Adrenal gland (tissue), 12 donors: ENCODE data around the gene SYT6. TPM values are rescaled to one million over a fixed set of nuclear protein-coding genes. Genes with fewer than 3 reads are reported as not detected.

Experiments used
- DNase-seq, 7 donors: peaks; one replicate each; pipeline ENCODE4 v3.0.0-alpha.2; 2019 to 2020
- H3K27ac ChIP-seq, 5 donors: fragments of 200-600 bp; sonication (generic) in 4 of 5; 1 replicate in 3 of 5; 2 replicates in 2 of 5; pipeline versions ENCODE4 v1.5.1 to v1.8.0; 2016 to 2020; ENCODE audit warnings: mild to moderate bottlenecking in 1 of 5
- H3K27me3 ChIP-seq: fragments of 200-600 bp; 2 replicates; pipeline ENCODE4 v1.8.0; 2021
- H3K36me3 ChIP-seq, 2 donors: fragments of 200-600 bp; replicated peaks in 1 of 2; 1 replicate in 1 of 2; 2 replicates in 1 of 2; pipeline versions ENCODE4 v1.5.1 to v1.8.0; 2018 to 2022
- H3K4me1 ChIP-seq, 2 donors: fragments of 200-600 bp; replicated peaks in 1 of 2; 1 replicate in 1 of 2; 2 replicates in 1 of 2; pipeline versions ENCODE4 v1.5.1 to v1.8.0; 2018 to 2021
- H3K4me3 ChIP-seq, 4 donors: fragments of 200-600 bp; sonication (generic) in 3 of 4; one replicate each; pipeline ENCODE4 v1.5.1; 2016 to 2018
- H3K9me3 ChIP-seq, 3 donors: fragments of 200-600 bp; sonication (generic) in 1 of 3; replicated peaks in 1 of 3; 1 replicate in 2 of 3; 2 replicates in 1 of 3; pipeline versions ENCODE4 v1.5.1 to v1.8.0; 2016 to 2021
- POLR2A ChIP-seq, 2 donors: fragments of 450-650 bp; IDR thresholded peaks; one replicate each; pipeline ENCODE4 v1.6.1; 2017; ENCODE audit warnings: antibody characterized with exemption in 2 of 2, mild to moderate bottlenecking in 2 of 2, moderate library complexity in 1 of 2
- whole genome bisulfite sequencing, 4 donors: extraction: QIAGEN DNeasy Blood & Tissue Kit in 2 of 4; methylation state at CpG; one replicate each; pipeline versions ENCODE4 v1.1.5 to v1.1.7; 2013 to 2017; 5-methylcytosine and 5-hydroxymethylcytosine counted together
- intact Hi-C, 2 donors: fragments of 100-400 bp; cut with DNase I; formaldehyde crosslinking; loops; one replicate each; pipeline versions ENCODE4 v1.14.1 to v1.15.0; 2022 to 2023
- polyA plus RNA-seq, 3 donors: library from polyadenylated mRNA; stranded (reverse); fragments of 200-250 nt in 2 of 3; fragments of 350-450 nt in 1 of 3; fragmentation: Illumina TruSeq in 1 of 3; extraction: RNeasy Lipid Tissue Mini Kit (QIAGEN cat#74804) in 1 of 3; gene quantifications; one replicate each; pipeline ENCODE4 v1.2.3, GENCODE V29; 2013 to 2014
- total RNA-seq, 9 donors: library from RNA; depleted of rRNA in 4 of 9; stranded (reverse); fragments of >200 nt in 4 of 9; fragments of 120-200 nt in 1 of 9; fragmentation: NEBNext Ultra II Directional in 1 of 9; extraction: Animal tissue kit (Norgen Biotek cat#: 25700) in 1 of 9; gene quantifications; one replicate each; pipeline versions ENCODE4 v1.1.0 to v1.2.4, GENCODE V29; 2013 to 2023
- TF ChIP-seq, protein P1 (sequence below), 6 experiments: fragments of 450-650 bp in 4 of 6; fragments of 200-600 bp in 2 of 6; sonication (generic) in 1 of 6; IDR thresholded peaks; 1 replicate in 5 of 6; 2 replicates in 1 of 6; pipeline versions ENCODE4 v1.5.1 to v1.8.0; 2016 to 2021; ENCODE audit warnings: antibody characterized with exemption in 6 of 6, mild to moderate bottlenecking in 2 of 6, moderate library complexity in 1 of 6
- donor health status: healthy with polysubstance abuse.
- donor health status: Bipolar disorder and iron deficiency.
- donor health status: DM: yes; HTN: yes; CAD: no.
- donor health status: DM: no; HTN: no; CAD: no.
- donor health status: DM: no; HTN: no; CAD: no.
- donor health status: DM: yes; HTN: yes; CAD: no.

SYT6 gene
- total and polyA plus RNA-seq, 12 donors: 0.06 to 1.1 (median 0.42) TPM; not detected in 3

DNA sequence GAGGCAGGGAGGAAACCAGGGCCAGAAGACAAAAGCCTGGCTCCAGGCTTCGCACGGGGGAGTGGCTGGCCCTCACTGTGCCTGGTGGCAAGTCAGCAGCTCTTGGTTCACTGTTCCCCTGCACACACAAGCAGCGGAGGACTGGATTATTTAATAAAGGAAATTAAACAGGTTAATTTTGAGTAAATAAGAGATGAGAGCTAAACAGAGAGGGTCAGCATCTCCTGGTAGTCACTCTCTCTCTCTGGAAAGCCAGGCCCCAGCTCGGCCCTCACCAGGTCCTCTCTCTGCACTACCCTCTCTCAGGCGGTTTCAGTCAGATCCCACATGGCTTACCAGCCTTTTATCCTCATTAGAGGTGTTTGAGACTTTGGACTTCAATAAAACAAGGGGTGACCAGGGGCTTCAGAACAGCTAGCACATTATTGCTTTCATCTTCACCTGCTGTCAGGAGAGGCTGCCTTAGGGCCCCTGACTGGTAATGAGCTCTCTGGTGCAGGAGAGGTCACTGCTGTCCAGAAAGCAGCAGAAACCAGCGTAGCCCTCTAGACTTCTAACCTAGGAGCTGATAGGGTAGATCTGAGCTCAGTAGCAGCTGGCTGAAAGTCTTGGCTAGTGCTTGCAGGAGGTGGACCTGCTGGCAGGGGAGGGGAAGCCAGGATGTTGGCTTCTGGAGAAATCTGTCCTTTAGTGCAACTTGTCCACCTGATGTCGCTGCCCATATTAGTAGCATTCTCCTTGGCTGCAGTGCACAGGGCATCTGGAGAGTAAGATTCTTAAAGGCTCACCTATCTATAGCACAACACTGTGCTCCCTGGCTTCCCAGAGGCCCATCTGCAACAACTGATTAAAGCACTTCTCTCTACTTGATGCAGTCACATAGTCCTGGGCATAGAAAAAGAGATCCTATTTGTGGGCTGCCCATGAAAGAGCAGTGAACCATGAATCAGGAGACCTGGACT is 45.9 kb downstream of the SYT6 start:
- WGBS, 4 donors: 87 to 96% (median 88%) methylated on average over 5 to 7 of the region's 7 CpGs
- peak in 1 of 7 donors; percentile 63 for DNase-seq
- Histone ChIP-seq H3K9me3 (no peaks in the 10 kb centered on the region), H3K4me1 (peaks cover 0 to 7% of the 10 kb centered on the region in 2 donors), H3K4me3 (no peak overlapping the region), H3K36me3 (no peaks in the 10 kb centered on the region), H3K27ac (no peak overlapping the region), H3K27me3 (no peaks in the 10 kb centered on the region)
- no peak for TF ChIP-seq POLR2A (IDR thresholded peaks at IDR 0.05)
- TF ChIP-seq, protein P1, sequence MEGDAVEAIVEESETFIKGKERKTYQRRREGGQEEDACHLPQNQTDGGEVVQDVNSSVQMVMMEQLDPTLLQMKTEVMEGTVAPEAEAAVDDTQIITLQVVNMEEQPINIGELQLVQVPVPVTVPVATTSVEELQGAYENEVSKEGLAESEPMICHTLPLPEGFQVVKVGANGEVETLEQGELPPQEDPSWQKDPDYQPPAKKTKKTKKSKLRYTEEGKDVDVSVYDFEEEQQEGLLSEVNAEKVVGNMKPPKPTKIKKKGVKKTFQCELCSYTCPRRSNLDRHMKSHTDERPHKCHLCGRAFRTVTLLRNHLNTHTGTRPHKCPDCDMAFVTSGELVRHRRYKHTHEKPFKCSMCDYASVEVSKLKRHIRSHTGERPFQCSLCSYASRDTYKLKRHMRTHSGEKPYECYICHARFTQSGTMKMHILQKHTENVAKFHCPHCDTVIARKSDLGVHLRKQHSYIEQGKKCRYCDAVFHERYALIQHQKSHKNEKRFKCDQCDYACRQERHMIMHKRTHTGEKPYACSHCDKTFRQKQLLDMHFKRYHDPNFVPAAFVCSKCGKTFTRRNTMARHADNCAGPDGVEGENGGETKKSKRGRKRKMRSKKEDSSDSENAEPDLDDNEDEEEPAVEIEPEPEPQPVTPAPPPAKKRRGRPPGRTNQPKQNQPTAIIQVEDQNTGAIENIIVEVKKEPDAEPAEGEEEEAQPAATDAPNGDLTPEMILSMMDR (IDR thresholded peaks at IDR 0.05): peak in 1 of 6 experiments; percentile 11
- intact Hi-C loops: no loop called here

DNA sequence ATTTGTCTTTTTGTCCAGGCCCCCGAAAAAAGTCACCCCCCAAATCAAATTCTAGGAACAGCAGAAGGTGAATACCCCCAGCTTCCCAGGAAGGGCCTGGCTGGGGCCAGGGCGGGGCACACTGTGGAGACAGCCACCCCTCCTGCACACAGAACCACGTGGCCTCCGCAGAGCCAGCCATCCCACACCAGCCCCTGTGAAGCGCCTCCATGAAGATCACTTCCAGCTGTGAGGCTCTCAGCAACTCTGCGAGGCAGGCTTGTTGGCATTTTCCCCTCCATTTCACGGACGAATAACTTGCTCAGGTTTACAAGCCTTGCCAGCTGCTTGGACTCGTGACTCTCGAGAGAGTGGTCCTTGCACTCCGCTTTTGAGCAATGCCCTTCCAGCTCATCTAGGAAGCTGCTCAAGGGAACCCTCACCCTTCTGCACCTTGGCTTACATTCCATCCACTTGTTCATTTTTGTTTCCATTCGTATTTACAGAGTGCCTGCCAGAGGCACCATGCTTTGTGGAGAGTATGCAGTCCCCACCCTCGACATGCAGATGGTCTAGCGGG is 48.2 kb downstream of the SYT6 start:
- no peak overlapping the region for H3K27ac ChIP-seq
- H3K9me3 ChIP-seq: no peaks in the 10 kb centered on the region
- no peaks in the 10 kb centered on the region for H3K36me3 ChIP-seq
- DNase-seq: no peak
- TF ChIP-seq, protein P1 (IDR thresholded peaks at IDR 0.05): no peak
- TF ChIP-seq POLR2A (IDR thresholded peaks at IDR 0.05): no peak
- 79 to 83% (median 80%) methylated on average over 10 to 14 of the region's 14 CpGs for WGBS, 4 donors
- H3K4me3 ChIP-seq: no peak overlapping the region
- intact Hi-C loops: no loop called here
- no peaks in the 10 kb centered on the region for H3K27me3 ChIP-seq
- peaks cover 0 to 7% of the 10 kb centered on the region in 2 donors for H3K4me1 ChIP-seq

DNA sequence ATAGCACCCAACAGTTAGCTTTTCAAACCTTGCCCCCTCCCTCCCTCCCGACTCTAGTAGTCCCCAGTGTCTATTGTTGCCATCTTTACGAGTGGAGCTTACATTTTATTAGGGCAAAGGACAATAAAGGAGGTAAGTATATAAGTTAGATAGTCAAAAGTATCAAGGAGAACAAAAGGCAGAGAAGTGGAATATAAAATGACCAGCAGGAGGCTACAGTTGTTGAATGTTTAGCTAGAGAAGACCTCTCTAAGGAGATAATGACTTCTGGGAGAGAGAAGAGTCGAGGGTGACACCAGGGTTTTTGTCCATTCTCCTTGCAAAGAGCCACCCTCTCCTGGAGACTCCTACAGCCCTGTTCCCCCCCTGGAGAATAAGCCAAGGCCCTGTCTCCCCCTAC is 48.7 kb downstream of the SYT6 start:
- Histone ChIP-seq H3K36me3 (no peaks in the 10 kb centered on the region), H3K4me1 (peaks cover 0 to 7% of the 10 kb centered on the region in 2 donors), H3K4me3 (no peak overlapping the region), H3K9me3 (no peaks in the 10 kb centered on the region), H3K27me3 (no peaks in the 10 kb centered on the region), H3K27ac (no peak overlapping the region)
- intact Hi-C loops: no loop called here
- no peak for TF ChIP-seq POLR2A (IDR thresholded peaks at IDR 0.05)
- TF ChIP-seq, protein P1 (IDR thresholded peaks at IDR 0.05): no peak
- 80 to 88% (median 85%) methylated on average over 3 of the region's 3 CpGs for WGBS, 4 donors
- no peak for DNase-seq

DNA sequence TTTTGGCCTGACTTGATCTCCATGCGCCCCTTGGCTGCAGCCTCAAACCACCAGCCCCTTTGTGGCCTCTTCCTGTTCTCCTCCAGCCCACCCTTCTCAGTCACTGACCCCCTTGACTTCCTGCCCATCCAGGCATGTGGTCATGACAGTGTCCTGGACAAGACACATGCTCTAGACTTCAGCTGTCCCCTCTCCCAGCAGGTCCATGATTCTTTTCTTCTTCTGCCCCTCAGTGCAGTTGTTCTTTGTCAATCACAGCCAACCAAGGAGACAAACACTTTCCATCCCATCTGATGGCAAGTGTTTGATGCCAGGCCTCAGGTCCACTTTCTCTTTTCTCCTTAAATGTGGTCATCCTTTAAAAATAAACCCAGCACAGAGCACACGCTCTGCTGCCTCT is 49.7 kb downstream of the SYT6 start:
- TF ChIP-seq POLR2A (IDR thresholded peaks at IDR 0.05): no peak
- TF ChIP-seq, protein P1 (IDR thresholded peaks at IDR 0.05): no peak
- WGBS, 4 donors: 74 to 83% (median 78%) methylated on average over 2 of the region's 2 CpGs
- intact Hi-C loops: no loop called here
- Histone ChIP-seq H3K9me3 (no peaks in the 10 kb centered on the region), H3K27ac (no peak overlapping the region), H3K4me1 (peaks cover 0 to under 1% of the 10 kb centered on the region in 2 donors), H3K36me3 (no peaks in the 10 kb centered on the region), H3K4me3 (no peak overlapping the region), H3K27me3 (no peaks in the 10 kb centered on the region)
- DNase-seq: no peak
